ENCODE data around the gene SUSD4. TPM values are rescaled to one million over a fixed set of nuclear protein-coding genes. Genes with fewer than 3 reads are reported as not detected.

SUSD4 gene
- total and polyA plus RNA-seq, 10 of the 15 experiments (the other 5 are each of a cell fraction or from before 2014, with no cell fraction given): 0.13 to 1.1 (median 0.26) TPM; not detected in 3

GRCh38 chr1:223234170-223234514 is 129.8 kb downstream of the SUSD4 start:
- in situ Hi-C loops (cut with MboI): no loop called here
- SMC1A ChIA-PET (ENCODE audit: uncharacterized antibody, unreplicated experiment): interaction anchor here (0.7 to 2.2 kb wide), 8 partner anchors 10 to 109 kb away, joined by 3 to 9 read pairs (median 4); no protein-coding TSS in a partner anchor
- FAIRE-seq: no peak
- H3K27me3 ChIP-seq (replicated peaks in 1 of 2; ENCODE audit: control insufficient read depth in 2 of 2, insufficient read depth in 2 of 2, low read length in 1 of 2): no peaks in the 10 kb centered on the region; a peak in 1 of 4 replicates
- no peak for DNase-seq (ENCODE audit: low read depth, low spot score)
- H3K4me1 ChIP-seq (ENCODE audit: control insufficient read depth, insufficient read depth, low read length): no peaks in the 10 kb centered on the region
- no peaks in the 10 kb centered on the region for H3K9me3 ChIP-seq (replicated peaks; ENCODE audit: control insufficient read depth, insufficient read depth, low read length)
- no peak overlapping the region for H3K27ac ChIP-seq (ENCODE audit: control insufficient read depth, insufficient read depth)
- RAD21 ChIA-PET (ENCODE audit: unreplicated experiment): interaction anchor here (1.0 to 3.2 kb wide), 5 partner anchors 10 to 100 kb away, joined by 3 to 25 read pairs (median 5); partner anchors contain the start of gene TLR5
- no peak for TF ChIP-seq SUZ12 (IDR thresholded peaks at IDR 0.05; ENCODE audit: unreplicated experiment)
- no peak for TF ChIP-seq IKZF2 (IDR thresholded peaks at IDR 0.05)
- no peak for TF ChIP-seq CTCF (IDR thresholded peaks at IDR 0.05 in 2 of 3, conservative IDR thresholded peaks at IDR 0.05 in 1 of 3; ENCODE audit: control insufficient read depth in 2 of 3, extremely low read depth in 1 of 3, insufficient read depth in 1 of 3, low read depth in 3 of 3, low read length in 3 of 3)
- TF ChIP-seq SREBF1 (IDR thresholded peaks at IDR 0.05; ENCODE audit: low read length): no peak
- TF ChIP-seq PML (IDR thresholded peaks at IDR 0.05; ENCODE audit: low read length): no peak
- TF ChIP-seq CBFB (IDR thresholded peaks at IDR 0.05; ENCODE audit: low read depth): no peak
- POLR2A ChIA-PET: no interaction called here
- no peak overlapping the region for H3K4me3 ChIP-seq
- H4K20me1 ChIP-seq (ENCODE audit: control insufficient read depth, insufficient read depth): no peaks in the 10 kb centered on the region
- no peaks in the 10 kb centered on the region for H3K36me3 ChIP-seq (ENCODE audit: control insufficient read depth in 2 of 2, insufficient read depth in 2 of 2, low read length in 1 of 2)
- intact Hi-C loops (cut with micrococcal nuclease; ENCODE audit: unreplicated experiment): no loop called here
- ATAC-seq: no peak
- CTCF ChIA-PET: interaction anchor here (0.5 to 6.2 kb wide), 7 partner anchors 10 to 99 kb away, joined by 3 to 43 read pairs (median 3); no protein-coding TSS in a partner anchor
- no peak overlapping the region for H2AFZ ChIP-seq (ENCODE audit: control insufficient read depth, low read depth, low read length)
- no TSS peak for BruUV-seq (replicated peaks)
- H3K79me2 ChIP-seq (ENCODE audit: control insufficient read depth, insufficient read depth, low read length): no peaks in the 10 kb centered on the region
- no peak overlapping the region for H3K9ac ChIP-seq (ENCODE audit: control insufficient read depth, insufficient read depth, low read length)
- no peak overlapping the region for H3K4me2 ChIP-seq (ENCODE audit: control insufficient read depth, insufficient read depth)
- 0% methylated on average over 1 of the region's 1 CpG for WGBS (ENCODE audit: insufficient coverage, insufficient replicate concordance, low lambda C conversion rate, missing lambda C conversion rate)

Data from GM12878 (cell line).